CD4-positive, alpha-beta T cell treated with Interleukin-17A for 1 hour (primary cell): ENCODE results near the gene NDST3.

ENCODE experiments used
- DNase-seq: peaks from one replicate; pipeline ENCODE4 v3.0.0-alpha.2; 2020

Gene NDST3

DNA sequence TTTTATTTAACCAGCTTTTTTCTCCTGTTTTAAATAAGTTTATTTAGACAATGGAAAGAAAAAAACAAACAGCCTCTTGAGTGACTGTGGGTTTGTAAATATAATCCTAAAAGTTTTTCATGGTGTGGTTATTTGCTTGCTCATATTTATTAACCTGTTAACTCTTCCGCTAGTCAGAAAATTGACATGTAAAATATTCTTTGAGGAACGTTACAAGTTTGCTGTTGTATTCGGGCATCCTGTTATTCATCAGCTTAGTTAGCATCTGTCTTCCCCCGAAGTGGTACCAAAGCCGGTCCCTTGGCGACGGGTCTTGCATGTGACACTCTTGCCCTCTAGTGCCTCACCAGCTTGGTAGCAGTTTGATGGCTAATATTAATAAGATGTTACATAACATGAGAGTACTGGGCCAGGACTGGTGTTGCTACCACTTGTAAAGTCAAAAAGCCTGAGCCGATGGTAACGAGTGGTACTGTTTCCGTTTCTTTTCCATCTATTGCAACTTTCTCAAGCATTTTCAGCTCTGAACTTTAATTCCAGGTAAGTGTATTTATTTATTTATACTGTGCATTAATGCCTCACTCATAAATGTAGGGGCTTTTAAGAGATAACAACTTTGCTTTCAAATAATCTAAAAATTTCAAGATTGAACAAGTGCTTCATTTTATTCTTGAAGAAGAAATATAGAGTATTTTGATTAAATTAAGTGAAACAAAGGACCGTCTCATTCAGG is at the start of gene NDST3:
Gene NDST3, plus strand, starts transcription at position 434 of the 733 bp plus-strand sequence. CDS start 19,425 bp downstream, outside the sequence.
- DNase-seq = peak; percentile 12

DNA sequence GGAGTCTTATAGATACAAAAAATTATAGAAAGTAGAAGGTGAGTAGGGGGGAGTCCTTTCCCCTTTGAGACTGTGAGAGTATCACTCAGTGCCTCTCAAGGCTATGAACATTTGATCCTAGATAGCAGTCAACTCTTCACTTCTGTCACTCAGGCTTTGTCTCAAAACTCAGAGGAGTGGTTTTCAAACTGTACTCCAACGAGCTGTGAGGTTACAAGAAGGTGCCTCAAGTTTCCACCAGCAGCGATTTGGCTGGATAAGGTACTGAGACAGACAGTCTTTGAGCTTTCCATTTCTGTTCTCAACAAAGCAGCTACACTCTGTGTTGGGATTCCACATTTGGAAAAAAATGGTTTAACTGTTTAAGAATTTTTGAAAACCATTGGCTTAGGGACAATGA is 48.0 kb upstream of the NDST3 start:
- DNase-seq = no peak

GRCh38 chr4:117987464-117987863 is 46.8 kb upstream of the NDST3 start:
- no peak for DNase-seq

GRCh38 chr4:117996891-117997290 is 37.4 kb upstream of the NDST3 start:
- no peak for DNase-seq

GRCh38 chr4:118004088-118004487 is 30.2 kb upstream of the NDST3 start:
- DNase-seq = no peak

DNA sequence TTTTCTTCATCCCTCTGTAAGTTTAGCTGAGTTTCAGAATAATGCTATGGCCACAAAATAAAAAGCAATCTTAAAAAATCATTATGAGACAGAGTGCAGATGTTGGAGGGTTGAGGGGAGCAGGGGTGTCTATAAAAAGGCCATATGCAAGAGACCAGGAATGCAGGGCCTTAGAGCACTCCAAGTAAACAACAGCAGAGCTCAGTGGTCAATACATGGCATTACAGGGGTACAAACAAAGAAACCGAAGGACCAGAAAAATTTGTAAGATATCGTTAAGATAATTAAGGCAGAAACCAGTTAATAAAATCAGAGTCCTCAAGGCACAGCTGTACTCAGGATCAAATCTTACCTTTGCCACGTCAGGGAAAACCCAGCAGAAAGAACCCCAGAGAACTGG is 28.4 kb upstream of the NDST3 start:
- DNase-seq = no peak

DNA sequence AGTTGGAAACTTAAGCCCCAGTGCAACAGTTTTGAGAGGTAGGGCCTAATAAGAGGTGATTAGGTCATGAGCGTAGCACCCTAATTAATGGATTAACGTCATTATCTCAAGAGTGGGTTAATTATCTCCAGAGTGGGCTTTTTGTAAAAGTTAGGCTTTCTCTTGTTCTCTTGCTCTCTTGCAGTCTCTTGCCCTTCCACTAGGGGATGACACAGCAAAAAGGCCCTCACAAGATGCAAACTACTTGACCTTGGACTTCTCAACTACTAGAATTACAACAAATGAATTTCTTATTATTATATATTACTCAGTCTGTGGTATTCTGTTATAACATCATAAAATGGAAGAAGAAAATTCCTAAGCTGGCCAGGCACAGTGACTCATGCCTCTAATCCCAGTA is 22.1 kb upstream of the NDST3 start:
- DNase-seq = no peak

DNA sequence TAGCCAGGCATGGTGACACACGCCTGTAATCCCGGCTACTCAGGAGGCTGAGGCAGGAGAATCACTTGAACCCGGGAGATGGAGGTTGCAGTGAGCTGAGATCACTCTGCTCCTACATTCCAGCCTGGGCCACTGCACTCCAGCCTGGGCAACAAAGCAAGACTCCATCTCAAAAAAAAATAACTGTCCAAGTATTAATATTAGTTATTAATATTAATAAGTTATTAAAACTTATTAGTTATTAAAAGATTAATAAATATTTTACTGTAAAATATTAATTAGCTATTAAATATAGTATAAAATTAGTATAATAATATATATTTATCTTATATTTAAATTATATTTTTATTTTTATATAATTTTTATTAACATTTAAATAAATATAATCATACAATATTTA is 19.5 kb upstream of the NDST3 start:
- DNase-seq = no peak

GRCh38 chr4:118018381-118019145 is 15.7 kb upstream of the NDST3 start:
- no peak for DNase-seq

GRCh38 chr4:118026806-118027205 is 7.5 kb upstream of the NDST3 start:
- DNase-seq = no peak

- DNase-seq = no peak
These were observed 5.1 kb upstream of the NDST3 start for GRCh38 chr4:118029224-118029623.

DNA sequence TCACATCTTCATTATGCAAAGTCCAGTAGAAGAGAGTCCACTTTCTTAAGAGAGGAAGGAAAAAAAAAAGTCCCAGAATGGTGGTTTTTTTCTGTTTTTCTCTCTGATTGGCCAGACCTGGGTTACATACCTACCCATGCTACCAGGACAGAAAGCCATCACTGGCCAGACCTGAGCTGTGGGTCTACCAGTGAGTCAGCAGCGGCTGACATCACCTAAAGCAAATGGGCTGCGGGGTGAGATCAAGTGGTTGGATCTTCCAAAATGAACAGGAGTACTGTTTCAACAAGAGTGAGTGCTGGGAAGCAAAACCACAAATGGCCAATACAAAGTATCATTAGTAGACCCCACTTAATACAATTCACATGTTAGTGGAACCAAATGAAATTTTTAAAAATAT is 1.6 kb upstream of the NDST3 start:
- DNase-seq = no peak

DNA sequence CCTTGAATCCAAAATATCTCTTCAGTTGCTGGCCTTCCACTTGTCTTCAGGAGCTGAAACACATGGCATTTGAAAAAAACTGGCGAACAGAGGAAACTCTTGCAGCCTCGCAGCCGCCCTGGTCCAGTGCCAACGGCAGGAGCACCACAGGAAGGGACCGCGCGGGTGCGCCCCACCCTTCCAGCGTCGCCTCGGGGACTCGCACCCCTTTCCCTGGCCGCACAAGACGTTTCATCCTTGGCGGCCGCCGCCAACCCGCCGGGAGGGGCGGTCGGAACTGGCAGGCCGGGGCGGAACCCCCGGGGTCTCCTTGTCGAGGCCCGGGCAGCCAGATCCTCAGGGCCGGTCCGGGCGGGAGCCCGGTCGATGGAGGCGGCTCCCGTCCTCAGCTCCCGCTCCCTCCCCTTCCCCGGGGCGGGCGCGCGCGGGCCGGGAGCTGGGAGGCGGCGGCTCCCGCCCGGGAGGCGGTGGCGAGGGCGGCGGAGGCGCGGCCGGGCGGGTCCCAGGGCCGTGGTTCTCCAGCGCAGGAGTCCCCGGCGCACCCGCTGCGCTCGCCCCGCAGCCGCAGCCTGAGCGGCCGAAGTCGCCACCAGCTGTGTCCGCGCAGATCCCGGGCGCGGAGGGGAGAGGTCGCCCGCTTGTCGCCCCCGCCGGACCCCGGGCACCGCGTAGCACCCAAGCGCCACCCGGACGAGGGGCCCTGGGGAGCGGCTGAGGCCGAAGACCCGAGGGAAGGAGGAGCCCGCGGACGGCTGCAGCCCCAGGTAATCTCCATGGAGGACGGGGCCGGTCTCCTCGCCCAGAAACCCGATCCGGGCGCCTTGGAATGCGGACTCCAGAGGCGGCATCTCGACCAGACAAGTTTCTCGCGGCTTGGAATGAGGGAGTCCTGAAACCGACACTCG is 886 bp upstream of the NDST3 start:
- DNase-seq = no peak

GRCh38 chr4:118035309-118035708 is 1.0 kb downstream of the NDST3 start:
- DNase-seq = no peak

DNA sequence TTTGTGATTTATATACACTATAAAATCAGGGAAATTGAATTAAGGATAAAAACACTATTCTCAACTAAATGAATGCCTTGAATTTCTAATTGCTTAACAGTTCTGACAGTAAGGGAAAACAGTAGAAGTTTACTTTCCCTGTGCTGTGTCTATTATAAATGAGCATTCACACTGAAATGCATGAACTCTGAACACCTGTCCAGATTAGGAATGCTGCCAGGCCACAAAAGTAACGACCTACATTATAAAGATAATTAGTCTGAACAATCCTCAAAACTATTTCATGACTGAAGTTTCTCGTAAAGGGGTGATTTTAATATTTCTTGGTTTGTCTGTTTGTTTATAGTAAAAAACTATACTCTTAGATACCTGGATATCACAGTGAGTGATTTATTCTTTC is 2.0 kb downstream of the NDST3 start:
- DNase-seq = no peak

- no peak for DNase-seq
These were observed 3.7 kb downstream of the NDST3 start for GRCh38 chr4:118037955-118038354.

GRCh38 chr4:118046323-118046722 is 12.0 kb downstream of the NDST3 start:
- DNase-seq = no peak

DNA sequence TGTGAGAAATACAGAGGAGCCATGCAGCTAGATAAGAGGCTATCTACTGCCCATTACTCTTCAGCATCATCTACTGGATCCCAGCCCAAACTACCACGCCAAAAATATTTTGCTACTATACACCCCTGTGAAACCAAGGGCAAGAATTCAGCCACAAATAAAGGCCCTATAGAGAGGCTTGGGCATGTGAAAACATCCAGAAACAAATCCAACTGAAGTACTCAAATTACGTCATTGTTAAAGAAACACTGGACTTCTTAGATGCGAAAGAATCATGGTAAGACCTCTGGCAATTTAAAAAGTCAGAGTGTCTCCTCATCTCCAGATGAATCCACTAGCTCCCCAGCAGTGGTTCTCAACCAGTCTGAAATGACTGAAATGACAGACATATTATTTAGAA is 12.8 kb downstream of the NDST3 start:
- no peak for DNase-seq

DNA sequence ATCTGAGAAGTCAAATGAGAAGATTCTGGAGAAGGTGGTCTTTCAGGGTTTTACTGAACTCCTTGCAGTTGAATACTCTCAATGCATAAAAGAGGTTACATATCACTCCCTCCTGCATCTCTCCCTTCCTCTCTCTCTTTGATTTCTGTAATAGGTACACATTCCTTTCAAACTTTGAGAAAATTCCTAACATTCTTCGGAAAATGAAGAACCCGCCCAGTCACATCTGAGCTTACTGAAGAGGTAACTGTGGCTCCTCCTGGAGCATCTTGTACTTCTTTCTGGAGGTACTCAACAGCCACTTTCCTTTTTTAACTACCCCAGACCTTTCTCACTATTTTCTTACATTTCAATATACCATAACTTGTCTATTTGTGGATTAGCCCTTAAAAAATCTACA is 24.7 kb downstream of the NDST3 start:
- DNase-seq = no peak

DNA sequence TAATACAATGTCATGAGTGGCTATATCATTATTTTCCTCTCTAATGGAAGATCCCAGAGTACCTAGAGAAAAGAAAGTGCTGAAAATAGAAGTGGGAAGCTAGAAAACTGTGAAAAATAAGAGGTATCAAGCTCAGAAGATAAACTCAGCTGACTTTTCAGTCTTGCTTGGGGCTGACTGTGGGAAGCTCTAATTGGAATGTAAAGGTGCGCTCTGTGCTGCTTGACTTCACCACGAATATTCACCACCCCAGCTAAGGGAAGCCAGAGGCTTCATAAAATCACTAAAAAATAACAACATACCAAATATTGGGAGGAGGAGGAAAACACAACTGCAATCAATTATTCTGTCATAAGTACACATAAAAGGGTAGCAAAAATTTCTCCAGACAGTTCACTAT is 25.1 kb downstream of the NDST3 start:
- DNase-seq = no peak

DNA sequence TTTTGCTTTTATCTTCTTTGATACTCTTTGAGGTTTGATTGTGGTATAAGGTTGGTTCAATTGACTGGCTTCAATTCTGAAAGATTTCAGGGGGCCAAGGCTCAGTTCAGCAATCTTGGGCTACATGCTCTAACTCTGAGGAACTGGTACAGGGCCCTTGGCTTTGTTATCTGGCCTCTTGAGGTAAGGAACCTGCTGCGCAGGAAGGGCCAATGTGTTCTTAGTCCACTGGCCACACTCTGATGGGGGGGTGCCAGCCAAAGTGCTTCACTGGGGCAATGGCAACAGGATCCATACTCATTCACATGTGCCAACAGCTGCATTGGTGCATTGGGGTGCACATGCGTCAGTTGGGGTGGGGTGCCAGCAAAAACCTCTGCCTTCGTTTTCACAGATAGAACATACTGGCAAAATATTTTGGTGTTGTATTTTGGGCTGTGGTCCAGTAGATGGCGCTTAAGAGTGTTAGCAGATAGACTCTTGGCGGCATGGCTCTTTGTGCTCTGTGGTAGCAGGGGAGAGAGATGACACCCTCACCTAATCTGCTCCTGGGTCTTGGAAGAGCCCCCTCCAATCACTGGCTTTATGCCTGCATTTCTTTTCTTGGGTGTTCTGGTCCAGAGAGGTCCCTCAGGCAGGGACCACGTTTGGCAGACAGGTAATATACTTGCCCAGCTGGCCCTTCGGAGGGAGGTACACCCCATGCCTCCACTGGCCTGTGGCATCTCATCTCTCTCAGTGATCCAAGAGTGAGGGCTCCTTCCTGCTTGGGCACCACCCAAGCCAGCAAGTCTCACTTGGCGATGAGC is 42.9 kb downstream of the NDST3 start:
- no peak for DNase-seq

DNA sequence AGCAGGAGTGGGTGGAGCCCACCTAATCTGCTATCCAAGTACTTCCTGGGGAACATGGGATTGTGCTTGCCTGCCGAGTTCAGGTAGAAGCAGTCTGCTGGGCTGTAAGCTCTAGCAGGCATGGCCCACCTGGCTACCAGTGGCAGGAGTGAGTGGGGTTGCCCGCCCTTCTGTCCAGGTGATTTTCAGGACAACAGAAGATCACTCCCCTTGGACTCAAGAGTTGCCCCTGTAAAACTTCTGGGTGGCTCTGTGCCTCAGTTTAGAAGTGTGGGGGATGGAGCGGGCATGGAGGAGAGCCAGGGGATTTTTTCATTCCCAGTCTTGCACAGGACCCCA is 43.5 kb downstream of the NDST3 start:
- no peak for DNase-seq

GRCh38 chr4:118081434-118081833 is 47.1 kb downstream of the NDST3 start:
- no peak for DNase-seq
